Effector memory CD4-positive, alpha-beta T cell (primary cell): ENCODE measurements around the gene DACT3.

Source experiments
- DNase-seq, 3 donors: peaks; one replicate each; pipeline ENCODE4 v3.0.0-alpha.2; 2020
- H3K27ac ChIP-seq: 2 replicates; pipeline ENCODE4 v1.7.0; 2013; ENCODE audit warnings: mild to moderate bottlenecking, low read length, moderate library complexity; ENCODE audit not compliant: insufficient read depth, poor library complexity, severe bottlenecking
- H3K27me3 ChIP-seq: replicated peaks from 2 replicates; pipeline ENCODE4 v1.7.0; 2013; ENCODE audit warnings: mild to moderate bottlenecking, low read length; ENCODE audit not compliant: insufficient read depth, control insufficient read depth, poor library complexity, severe bottlenecking
- H3K36me3 ChIP-seq: 2 replicates; pipeline ENCODE4 v1.7.0; 2013; ENCODE audit warnings: mild to moderate bottlenecking, low read length, moderate library complexity; ENCODE audit not compliant: control insufficient read depth, insufficient read depth
- H3K4me1 ChIP-seq: 2 replicates; pipeline ENCODE4 v1.7.0; 2013; ENCODE audit warnings: low read length, mild to moderate bottlenecking; ENCODE audit not compliant: control insufficient read depth, insufficient read depth, poor library complexity, severe bottlenecking
- H3K4me3 ChIP-seq: 2 replicates; pipeline ENCODE4 v1.7.0; 2013; ENCODE audit warnings: low read length, low read depth, mild to moderate bottlenecking; ENCODE audit not compliant: insufficient read depth, poor library complexity, severe bottlenecking
- H3K9me3 ChIP-seq: 2 replicates; pipeline ENCODE4 v1.7.0; 2013; ENCODE audit warnings: mild to moderate bottlenecking, low read length, moderate library complexity; ENCODE audit not compliant: control insufficient read depth

Gene DACT3

GRCh38 chr19:46614114-46614722 is 46.8 kb downstream of the DACT3 start:
- Histone ChIP-seq H3K4me3 (no peak overlapping the region), H3K4me1 (peaks cover 52% of the 10 kb centered on the region), H3K27me3 (no peaks in the 10 kb centered on the region), H3K9me3 (no peaks in the 10 kb centered on the region), H3K27ac (no peak overlapping the region), H3K36me3 (peaks cover 9% of the 10 kb centered on the region)
- peak; percentile 54 to 70 (median 60) for DNase-seq

DNA sequence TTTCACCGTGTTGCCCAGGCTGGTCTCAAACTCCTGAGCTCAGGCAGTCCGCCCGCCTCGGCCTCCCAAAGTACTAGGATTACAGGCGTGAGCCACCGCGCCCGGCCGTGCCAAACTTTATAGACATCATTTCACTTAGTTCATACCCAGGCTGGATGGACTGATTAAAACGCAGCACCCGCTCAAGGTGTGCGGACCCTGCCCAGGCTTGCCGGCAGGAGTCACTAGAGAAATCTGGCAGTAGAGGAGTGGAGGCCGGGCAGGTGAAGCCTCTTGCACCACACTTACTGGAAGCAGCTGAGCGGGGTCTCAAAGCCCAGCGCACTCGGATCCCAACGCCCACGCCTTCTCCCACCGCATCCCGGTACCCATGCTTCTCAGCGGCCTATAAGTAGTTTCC is 47.5 kb downstream of the DACT3 start:
- Histone ChIP-seq H3K36me3 (peaks cover 16% of the 10 kb centered on the region), H3K27ac (no peak overlapping the region), H3K27me3 (no peaks in the 10 kb centered on the region), H3K9me3 (no peaks in the 10 kb centered on the region), H3K4me3 (no peak overlapping the region), H3K4me1 (peaks cover 46% of the 10 kb centered on the region)
- DNase-seq = no peak

DNA sequence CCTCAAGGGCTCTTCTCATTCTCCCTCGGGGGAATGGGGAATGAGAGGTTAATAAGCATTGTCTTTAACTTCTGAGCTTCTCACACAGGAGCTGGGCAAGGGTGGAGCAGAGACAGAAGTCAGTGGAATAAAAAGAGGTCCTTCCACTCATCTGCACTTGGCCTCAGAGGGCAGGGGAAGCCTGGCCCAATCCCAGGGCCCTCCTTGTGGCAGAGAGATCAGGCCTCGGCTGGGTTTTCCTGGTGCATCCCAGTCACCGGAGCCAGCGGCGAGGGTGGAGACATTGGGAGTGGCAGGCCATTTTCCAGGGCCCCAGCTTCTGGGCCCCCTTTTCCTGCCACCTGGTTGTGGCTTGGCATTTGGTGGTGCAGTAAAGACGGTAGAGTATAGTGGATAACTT is 49.2 kb downstream of the DACT3 start:
- Histone ChIP-seq H3K27me3 (no peaks in the 10 kb centered on the region), H3K4me3 (no peak overlapping the region), H3K27ac (peak overlapping the region; percentile 66), H3K36me3 (peaks cover 34% of the 10 kb centered on the region), H3K4me1 (peaks cover 37% of the 10 kb centered on the region), H3K9me3 (no peaks in the 10 kb centered on the region)
- no peak for DNase-seq

DNA sequence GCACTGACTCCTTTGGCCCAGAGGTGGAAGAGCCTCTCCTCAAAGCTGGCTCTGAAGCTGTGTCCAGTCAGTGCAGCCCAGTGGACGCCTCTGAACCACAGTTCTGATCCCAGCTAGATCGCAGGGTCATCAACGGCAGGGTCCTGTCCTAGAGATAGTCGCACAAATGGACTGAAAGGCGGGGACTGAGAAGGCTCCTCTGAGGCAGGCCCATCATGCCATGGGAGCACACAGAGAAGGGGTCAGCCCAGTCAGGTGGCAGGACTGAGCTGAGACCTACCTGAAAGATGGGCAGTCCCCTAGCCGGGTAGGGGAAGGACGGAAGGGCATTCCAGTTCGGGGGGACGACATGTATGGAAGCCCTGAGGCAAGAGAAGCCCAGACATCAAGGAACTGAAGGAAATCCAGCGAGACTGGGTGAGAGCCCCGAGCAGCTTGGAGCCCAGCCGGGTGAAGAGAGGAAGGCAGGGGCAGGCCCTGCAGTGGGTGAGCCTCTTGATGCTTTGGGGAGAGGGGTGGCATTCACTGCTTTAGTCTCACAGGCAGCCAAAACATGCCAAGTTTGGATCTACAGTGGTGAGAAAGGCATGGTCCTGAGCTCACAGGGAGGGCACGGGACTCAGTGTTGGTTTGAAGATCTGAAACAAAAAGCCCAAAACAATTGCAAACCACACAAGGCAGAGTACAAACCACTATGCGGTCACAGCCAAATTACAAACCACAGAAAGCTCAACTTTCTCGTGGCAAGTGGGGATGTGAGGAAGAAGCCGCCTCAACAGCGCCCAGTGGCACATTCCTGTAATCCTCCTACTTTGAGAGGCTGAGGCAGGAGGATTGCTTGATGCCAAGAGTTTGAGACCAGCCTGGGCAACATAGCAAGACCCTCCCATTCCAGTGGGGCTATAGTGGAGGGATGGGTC is 49.9 kb downstream of the DACT3 start:
- peak in 1 of 3 donors; percentile 14 for DNase-seq
- Histone ChIP-seq H3K36me3 (peaks cover 39% of the 10 kb centered on the region), H3K4me3 (no peak overlapping the region), H3K27me3 (no peaks in the 10 kb centered on the region), H3K4me1 (peaks cover 33% of the 10 kb centered on the region), H3K27ac (peak overlapping the region; percentile 66), H3K9me3 (no peaks in the 10 kb centered on the region)

DNA sequence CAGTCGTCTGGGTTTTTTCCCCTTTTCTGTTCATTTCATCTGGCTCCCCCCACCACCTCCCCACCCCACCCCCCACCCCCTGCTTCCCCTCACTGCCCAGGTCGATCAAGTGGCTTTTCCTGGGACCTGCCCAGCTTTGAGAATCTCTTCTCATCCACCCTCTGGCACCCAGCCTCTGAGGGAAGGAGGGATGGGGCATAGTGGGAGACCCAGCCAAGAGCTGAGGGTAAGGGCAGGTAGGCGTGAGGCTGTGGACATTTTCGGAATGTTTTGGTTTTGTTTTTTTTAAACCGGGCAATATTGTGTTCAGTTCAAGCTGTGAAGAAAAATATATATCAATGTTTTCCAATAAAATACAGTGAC is 50.6 kb downstream of the DACT3 start:
- Histone ChIP-seq H3K27ac (no peak overlapping the region), H3K36me3 (peaks cover 46% of the 10 kb centered on the region)
- no peak for DNase-seq

DNA sequence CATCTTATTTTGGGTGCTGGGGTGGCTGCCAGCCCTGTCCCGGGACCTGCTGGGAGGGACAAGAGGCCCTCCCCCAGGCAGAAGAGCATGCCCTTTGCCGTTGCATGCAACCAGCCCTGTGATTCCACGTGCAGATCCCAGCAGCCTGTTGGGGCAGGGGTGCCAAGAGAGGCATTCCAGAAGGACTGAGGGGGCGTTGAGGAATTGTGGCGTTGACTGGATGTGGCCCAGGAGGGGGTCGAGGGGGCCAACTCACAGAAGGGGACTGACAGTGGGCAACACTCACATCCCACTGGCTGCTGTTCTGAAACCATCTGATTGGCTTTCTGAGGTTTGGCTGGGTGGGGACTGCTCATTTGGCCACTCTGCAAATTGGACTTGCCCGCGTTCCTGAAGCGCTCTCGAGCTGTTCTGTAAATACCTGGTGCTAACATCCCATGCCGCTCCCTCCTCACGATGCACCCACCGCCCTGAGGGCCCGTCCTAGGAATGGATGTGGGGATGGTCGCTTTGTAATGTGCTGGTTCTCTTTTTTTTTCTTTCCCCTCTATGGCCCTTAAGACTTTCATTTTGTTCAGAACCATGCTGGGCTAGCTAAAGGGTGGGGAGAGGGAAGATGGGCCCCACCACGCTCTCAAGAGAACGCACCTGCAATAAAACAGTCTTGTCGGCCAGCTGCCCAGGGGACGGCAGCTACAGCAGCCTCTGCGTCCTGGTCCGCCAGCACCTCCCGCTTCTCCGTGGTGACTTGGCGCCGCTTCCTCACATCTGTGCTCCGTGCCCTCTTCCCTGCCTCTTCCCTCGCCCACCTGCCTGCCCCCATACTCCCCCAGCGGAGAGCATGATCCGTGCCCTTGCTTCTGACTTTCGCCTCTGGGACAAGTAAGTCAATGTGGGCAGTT is 51.2 kb downstream of the DACT3 start:
- H3K4me1 ChIP-seq = peaks cover 33% of the 10 kb centered on the region

More for the DNA sequence above, 50.6 kb downstream of the DACT3 start:
- Histone ChIP-seq H3K4me1 (peaks cover 33% of the 10 kb centered on the region), H3K4me3 (no peak overlapping the region), H3K9me3 (no peaks in the 10 kb centered on the region), H3K27me3 (no peaks in the 10 kb centered on the region)

GRCh38 chr19:46608581-46609345 is 52.2 kb downstream of the DACT3 start:
- H3K4me1 ChIP-seq = peaks cover 29% of the 10 kb centered on the region
- DNase-seq = no peak
- H3K36me3 ChIP-seq = peaks cover 51% of the 10 kb centered on the region

More for the DNA sequence above, 51.2 kb downstream of the DACT3 start:
- H3K36me3 ChIP-seq = peaks cover 51% of the 10 kb centered on the region
- H3K27ac ChIP-seq = peak overlapping the region; percentile 1
- no peak overlapping the region for H3K4me3 ChIP-seq
- DNase-seq = no peak
- no peaks in the 10 kb centered on the region for H3K9me3 ChIP-seq
- H3K27me3 ChIP-seq = no peaks in the 10 kb centered on the region

DNA sequence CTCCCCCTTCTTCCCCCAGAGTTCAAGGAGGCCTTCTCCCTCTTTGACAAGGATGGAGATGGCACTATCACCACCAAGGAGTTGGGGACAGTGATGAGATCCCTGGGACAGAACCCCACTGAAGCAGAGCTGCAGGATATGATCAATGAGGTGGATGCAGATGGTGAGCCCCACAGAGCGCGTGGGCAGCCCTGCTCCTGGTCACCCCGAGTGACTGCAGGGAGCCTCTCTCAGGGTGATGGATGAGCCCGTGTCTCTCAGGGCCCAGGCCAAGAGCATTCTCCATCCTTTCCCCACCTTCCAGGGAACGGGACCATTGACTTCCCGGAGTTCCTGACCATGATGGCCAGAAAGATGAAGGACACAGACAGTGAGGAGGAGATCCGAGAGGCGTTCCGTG is 52.8 kb downstream of the DACT3 start:
- H3K27me3 ChIP-seq = no peaks in the 10 kb centered on the region
- H3K36me3 ChIP-seq = peaks cover 51% of the 10 kb centered on the region
- no peak for DNase-seq
- peaks cover 32% of the 10 kb centered on the region for H3K4me1 ChIP-seq
- H3K4me3 ChIP-seq = no peak overlapping the region
- H3K9me3 ChIP-seq = no peaks in the 10 kb centered on the region
- no peak overlapping the region for H3K27ac ChIP-seq

More at GRCh38 chr19:46608581-46609345, 52.2 kb downstream of the DACT3 start:
- Histone ChIP-seq H3K4me3 (no peak overlapping the region), H3K27ac (no peak overlapping the region), H3K9me3 (no peaks in the 10 kb centered on the region), H3K27me3 (no peaks in the 10 kb centered on the region)

- no peak overlapping the region for H3K4me3 ChIP-seq
- H3K36me3 ChIP-seq = peaks cover 51% of the 10 kb centered on the region
- no peaks in the 10 kb centered on the region for H3K9me3 ChIP-seq
- peaks cover 39% of the 10 kb centered on the region for H3K4me1 ChIP-seq
- DNase-seq = no peak
- H3K27me3 ChIP-seq = no peaks in the 10 kb centered on the region
- no peak overlapping the region for H3K27ac ChIP-seq
Observed at GRCh38 chr19:46607448-46607841, 53.5 kb downstream of the DACT3 start.
